Astrocyte (in vitro differentiated cells and primary cell): ENCODE measurements around the gene FRYL.

Experiments used
- EZH2 ChIP-seq: IDR thresholded peaks from 2 replicates; pipeline ENCODE4 v1.6.1; 2012; ENCODE audit warnings: mild to moderate bottlenecking, low read length, inconsistent platforms; ENCODE audit not compliant: insufficient read depth
- TF ChIP-seq, protein P1 (sequence below): IDR thresholded peaks from 2 replicates; pipeline ENCODE4 v1.5.1; 2011; ENCODE audit warnings: low read depth, mild to moderate bottlenecking, inconsistent platforms, low read length, moderate library complexity; ENCODE audit not compliant: insufficient read depth

DNA sequence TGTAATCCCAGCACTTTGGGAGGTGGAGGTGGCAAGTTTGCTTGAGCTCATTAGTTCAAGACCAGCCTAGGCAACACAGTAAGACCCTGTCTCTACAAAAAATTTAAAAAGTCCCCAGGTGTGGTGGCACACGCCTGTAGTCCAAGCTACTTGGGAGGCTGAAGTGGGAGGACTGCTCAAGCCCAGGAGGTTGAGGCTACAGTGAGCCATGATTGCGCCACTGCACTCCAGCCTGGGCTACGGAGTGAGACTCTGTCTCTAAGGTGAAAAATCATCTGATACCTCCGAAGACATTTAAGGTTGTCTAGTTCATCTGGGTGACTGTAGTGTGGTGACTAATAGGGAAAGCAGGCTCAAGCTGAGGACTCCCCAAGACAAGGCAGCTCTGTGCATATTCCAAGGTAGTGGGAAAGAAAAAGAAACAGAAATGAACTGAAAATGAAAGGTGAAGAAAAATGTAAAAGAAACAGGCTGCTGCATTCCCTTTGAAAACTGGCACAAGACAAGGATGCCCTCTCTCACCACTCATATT, 23.3 kb downstream of the FRYL start:
- no peak for TF ChIP-seq EZH2
- TF ChIP-seq, protein P1, sequence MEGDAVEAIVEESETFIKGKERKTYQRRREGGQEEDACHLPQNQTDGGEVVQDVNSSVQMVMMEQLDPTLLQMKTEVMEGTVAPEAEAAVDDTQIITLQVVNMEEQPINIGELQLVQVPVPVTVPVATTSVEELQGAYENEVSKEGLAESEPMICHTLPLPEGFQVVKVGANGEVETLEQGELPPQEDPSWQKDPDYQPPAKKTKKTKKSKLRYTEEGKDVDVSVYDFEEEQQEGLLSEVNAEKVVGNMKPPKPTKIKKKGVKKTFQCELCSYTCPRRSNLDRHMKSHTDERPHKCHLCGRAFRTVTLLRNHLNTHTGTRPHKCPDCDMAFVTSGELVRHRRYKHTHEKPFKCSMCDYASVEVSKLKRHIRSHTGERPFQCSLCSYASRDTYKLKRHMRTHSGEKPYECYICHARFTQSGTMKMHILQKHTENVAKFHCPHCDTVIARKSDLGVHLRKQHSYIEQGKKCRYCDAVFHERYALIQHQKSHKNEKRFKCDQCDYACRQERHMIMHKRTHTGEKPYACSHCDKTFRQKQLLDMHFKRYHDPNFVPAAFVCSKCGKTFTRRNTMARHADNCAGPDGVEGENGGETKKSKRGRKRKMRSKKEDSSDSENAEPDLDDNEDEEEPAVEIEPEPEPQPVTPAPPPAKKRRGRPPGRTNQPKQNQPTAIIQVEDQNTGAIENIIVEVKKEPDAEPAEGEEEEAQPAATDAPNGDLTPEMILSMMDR: no peak
